CD8-positive, alpha-beta memory T cell (primary cell): ENCODE data around the gene DCLK1. TPM values are rescaled to one million over a fixed set of nuclear protein-coding genes. Genes with fewer than 3 reads are reported as not detected.
"Not testable (repeated sequence)": the region's sequence is repeated elsewhere in the genome, so short reads cannot be mapped to it uniquely, and the experiment has no call there.

ENCODE experiments used
- CTCF ChIA-PET: fragments of 350-600 bp; sonication (Branson Sonifier 250); formaldehyde crosslinking; loops from one replicate; lab custom pipeline; 2021; ENCODE audit warnings: antibody characterized with exemption; lab: Charles Lee
- POLR2A ChIA-PET: fragments of 350-600 bp; sonication (Branson Sonifier 250); formaldehyde crosslinking; loops from one replicate; lab custom pipeline; 2021; ENCODE audit warnings: antibody characterized with exemption; lab: Charles Lee
- DNase-seq, 5 donors: peaks; one replicate each; pipeline versions ENCODE4 v3.0.0 to v3.0.0-alpha.2; 2020 to 2022; ENCODE audit warnings: mixed read lengths in 1 of 5
- H3K27ac ChIP-seq: one replicate; pipeline ENCODE4 v1.7.0; 2013; ENCODE audit warnings: low read depth, mild to moderate bottlenecking, low read length, moderate library complexity
- H3K27me3 ChIP-seq: 2 replicates; pipeline ENCODE4 v1.7.0; 2013; ENCODE audit warnings: low read length, mild to moderate bottlenecking; ENCODE audit not compliant: insufficient read depth, poor library complexity, severe bottlenecking
- H3K36me3 ChIP-seq: 2 replicates; pipeline ENCODE4 v1.7.0; 2013; ENCODE audit warnings: mild to moderate bottlenecking, low read length, moderate library complexity; ENCODE audit not compliant: insufficient read depth
- H3K4me1 ChIP-seq: 2 replicates; pipeline ENCODE4 v1.7.0; 2013; ENCODE audit warnings: mild to moderate bottlenecking, low read length, moderate library complexity; ENCODE audit not compliant: insufficient read depth
- H3K4me3 ChIP-seq: 2 replicates; pipeline ENCODE4 v1.7.0; 2013; ENCODE audit warnings: mild to moderate bottlenecking, low read length
- H3K9me3 ChIP-seq: 2 replicates; pipeline ENCODE4 v1.7.0; 2013; ENCODE audit warnings: mild to moderate bottlenecking, low read length
- H3K27ac Mint-ChIP-seq, 8 donors: one replicate each; pipeline ENCODE4 v1.8.0; 2020 to 2021; ENCODE audit warnings: mixed read lengths in 8 of 8, mild to moderate bottlenecking in 6 of 8, inconsistent platforms in 3 of 8, moderate library complexity in 3 of 8
- H3K27me3 Mint-ChIP-seq, 2 donors: one replicate each; pipeline ENCODE4 v1.8.0; 2020 to 2021; ENCODE audit warnings: mixed read lengths in 2 of 2, mild to moderate bottlenecking in 1 of 2, moderate library complexity in 1 of 2
- H3K36me3 Mint-ChIP-seq, 3 donors: one replicate each; pipeline ENCODE4 v1.8.0; 2020 to 2021; ENCODE audit warnings: mixed read lengths in 3 of 3, inconsistent platforms in 1 of 3, mild to moderate bottlenecking in 1 of 3
- H3K4me1 Mint-ChIP-seq, 3 donors: one replicate each; pipeline ENCODE4 v1.8.0; 2020 to 2021; ENCODE audit warnings: mixed read lengths in 3 of 3, inconsistent platforms in 1 of 3, mild to moderate bottlenecking in 1 of 3
- H3K4me3 Mint-ChIP-seq, 7 donors: one replicate each; pipeline ENCODE4 v1.8.0; 2020 to 2021; ENCODE audit warnings: mixed read lengths in 7 of 7, mild to moderate bottlenecking in 6 of 7, moderate library complexity in 4 of 7, inconsistent platforms in 2 of 7
- H3K9me3 Mint-ChIP-seq, 5 donors: one replicate each; pipeline ENCODE4 v1.8.0; 2020 to 2022; ENCODE audit warnings: mixed read lengths in 5 of 5, mild to moderate bottlenecking in 3 of 5, moderate library complexity in 2 of 5, inconsistent platforms in 1 of 5
- polyA plus RNA-seq: library from polyadenylated mRNA; unstranded; fragments of 300-500 nt; fragmentation: Illumina TruSeq; gene quantifications from one replicate; pipeline ENCODE4 v1.2.3, GENCODE V29; 2021
- total RNA-seq, 2 experiments: library from RNA; stranded (reverse); gene quantifications; one replicate each; pipeline ENCODE4 v1.2.3, GENCODE V29; 2021

Gene DCLK1
- total and polyA plus RNA-seq, 3 experiments from 2014 or later = not detected

DNA sequence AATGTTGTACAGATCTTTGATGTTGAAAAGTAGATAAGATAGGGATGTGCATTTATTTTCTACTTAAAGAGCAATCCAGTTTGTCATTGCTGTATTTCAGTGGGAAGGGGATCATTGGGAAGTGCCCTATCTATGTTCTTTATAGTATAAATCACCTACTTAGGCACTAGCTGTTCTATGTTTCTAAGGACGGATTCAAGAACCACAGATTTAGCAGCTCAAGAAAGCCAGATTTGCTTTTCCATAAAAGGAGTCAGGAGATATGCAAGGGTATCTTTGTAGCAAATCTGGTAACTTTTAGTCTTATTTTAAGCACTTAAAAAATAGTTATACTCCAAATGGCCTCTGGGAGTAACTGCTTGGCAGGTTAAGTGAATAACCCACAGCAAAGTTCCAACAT, 23.7 kb downstream of the DCLK1 start:
- ChIA-PET CTCF (no interaction called here), POLR2A (no interaction called here)
- H3K36me3 ChIP-seq = no peaks in the 10 kb centered on the region
- H3K27me3 Mint-ChIP-seq = no peaks in the 10 kb centered on the region
- no peak for DNase-seq
- H3K9me3 Mint-ChIP-seq = peaks cover 1 to 7% (median 6%) of the 10 kb centered on the region in 5 donors
- H3K27me3 ChIP-seq = no peaks in the 10 kb centered on the region
- H3K36me3 Mint-ChIP-seq = no peaks in the 10 kb centered on the region
- H3K4me1 ChIP-seq = no peaks in the 10 kb centered on the region
- H3K4me3 ChIP-seq = no peak overlapping the region
- H3K9me3 ChIP-seq = no peaks in the 10 kb centered on the region
- H3K27ac Mint-ChIP-seq = no peak overlapping the region
- H3K4me3 Mint-ChIP-seq = no peak overlapping the region
- H3K4me1 Mint-ChIP-seq = no peaks in the 10 kb centered on the region
- no peak overlapping the region for H3K27ac ChIP-seq

DNA sequence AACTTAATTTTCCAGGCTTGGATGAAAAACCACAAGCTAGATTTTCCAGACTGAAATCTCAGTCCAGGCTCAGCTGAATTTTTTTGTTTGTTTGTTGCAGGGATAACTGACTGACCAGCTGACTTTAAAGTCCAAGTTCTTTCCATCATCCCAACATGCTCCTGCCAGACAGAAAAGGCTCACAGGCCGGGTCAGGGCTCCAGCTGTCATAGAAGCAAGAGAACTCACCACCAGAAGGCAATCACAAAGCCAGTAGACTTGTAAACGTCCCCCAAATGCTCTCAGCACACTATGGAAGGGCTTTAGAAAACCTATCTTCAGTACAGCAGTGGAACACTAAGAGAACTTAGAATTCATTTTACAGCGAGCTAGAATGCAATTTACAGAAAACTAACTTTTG, 25.5 kb downstream of the DCLK1 start:
- Mint-ChIP-seq H3K4me1 (no peaks in the 10 kb centered on the region), H3K27ac (no peak overlapping the region), H3K36me3 (no peaks in the 10 kb centered on the region), H3K27me3 (no peaks in the 10 kb centered on the region), H3K9me3 (peaks cover 1 to 7% (median 4%) of the 10 kb centered on the region in 5 donors), H3K4me3 (no peak overlapping the region)
- no peaks in the 10 kb centered on the region for H3K4me1 ChIP-seq
- no peaks in the 10 kb centered on the region for H3K36me3 ChIP-seq
- no peak overlapping the region for H3K4me3 ChIP-seq
- no peaks in the 10 kb centered on the region for H3K27me3 ChIP-seq
- H3K9me3 ChIP-seq = no peaks in the 10 kb centered on the region
- no peak overlapping the region for H3K27ac ChIP-seq
- DNase-seq = no peak
- POLR2A ChIA-PET = no interaction called here
- CTCF ChIA-PET = no interaction called here

DNA sequence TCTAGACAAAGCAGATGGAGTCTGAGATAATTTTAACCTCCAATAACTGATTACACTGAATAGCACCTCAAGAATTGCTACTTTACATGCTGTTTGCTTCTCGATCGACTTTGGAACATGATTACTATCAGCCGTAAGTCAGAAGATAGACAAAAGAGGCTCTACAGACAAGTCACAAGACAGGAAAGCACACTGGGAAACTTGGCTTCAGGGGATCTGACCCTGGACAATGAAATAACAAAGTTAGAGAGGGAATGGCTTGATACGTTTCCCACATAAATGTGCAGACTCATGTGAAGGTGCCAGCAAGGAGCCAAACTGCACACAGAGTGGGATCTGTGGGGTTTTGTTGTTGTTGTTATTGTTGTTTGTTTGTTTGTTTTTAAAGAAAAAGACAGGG, 28.5 kb downstream of the DCLK1 start:
- no peak overlapping the region for H3K4me3 ChIP-seq
- no peaks in the 10 kb centered on the region for H3K9me3 ChIP-seq
- H3K27ac ChIP-seq = no peak overlapping the region
- Mint-ChIP-seq H3K27me3 (no peaks in the 10 kb centered on the region), H3K36me3 (no peaks in the 10 kb centered on the region), H3K9me3 (peaks cover 0 to 10% (median 4%) of the 10 kb centered on the region in 5 donors), H3K4me1 (no peaks in the 10 kb centered on the region), H3K4me3 (no peak overlapping the region), H3K27ac (no peak overlapping the region)
- no peaks in the 10 kb centered on the region for H3K4me1 ChIP-seq
- no peaks in the 10 kb centered on the region for H3K27me3 ChIP-seq
- no peak for DNase-seq
- CTCF ChIA-PET = no interaction called here
- POLR2A ChIA-PET = no interaction called here
- H3K36me3 ChIP-seq = no peaks in the 10 kb centered on the region

DNA sequence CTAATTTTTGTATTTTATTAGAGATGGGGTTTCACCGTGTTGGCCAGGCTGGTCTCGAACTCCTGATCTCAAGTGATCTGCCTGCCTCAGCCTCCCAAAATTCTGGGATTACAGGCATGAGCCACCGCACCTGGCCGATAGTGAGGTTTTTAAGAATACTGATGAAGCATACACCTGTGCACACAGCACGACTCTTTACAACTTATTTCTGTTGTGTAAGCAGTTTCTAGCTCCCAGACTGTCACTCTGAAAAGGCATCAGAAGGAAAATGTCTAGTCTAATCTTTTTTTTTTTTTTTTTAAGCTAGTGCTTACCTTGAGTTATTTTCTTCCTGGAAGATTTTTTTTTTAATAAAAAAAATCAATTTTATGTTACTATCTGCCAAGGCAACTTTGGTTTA, 29.3 kb downstream of the DCLK1 start:
- H3K27me3 Mint-ChIP-seq, H3K4me1 Mint-ChIP-seq, CTCF ChIA-PET, H3K4me3 ChIP-seq, H3K27me3 ChIP-seq, H3K27ac ChIP-seq, H3K4me1 ChIP-seq, H3K4me3 Mint-ChIP-seq, H3K36me3 Mint-ChIP-seq, H3K9me3 ChIP-seq, H3K27ac Mint-ChIP-seq, POLR2A ChIA-PET, DNase-seq, H3K36me3 ChIP-seq: not testable (repeated sequence)
- peaks cover 0 to 10% (median 2%) of the 10 kb centered on the region in 5 donors for H3K9me3 Mint-ChIP-seq

DNA sequence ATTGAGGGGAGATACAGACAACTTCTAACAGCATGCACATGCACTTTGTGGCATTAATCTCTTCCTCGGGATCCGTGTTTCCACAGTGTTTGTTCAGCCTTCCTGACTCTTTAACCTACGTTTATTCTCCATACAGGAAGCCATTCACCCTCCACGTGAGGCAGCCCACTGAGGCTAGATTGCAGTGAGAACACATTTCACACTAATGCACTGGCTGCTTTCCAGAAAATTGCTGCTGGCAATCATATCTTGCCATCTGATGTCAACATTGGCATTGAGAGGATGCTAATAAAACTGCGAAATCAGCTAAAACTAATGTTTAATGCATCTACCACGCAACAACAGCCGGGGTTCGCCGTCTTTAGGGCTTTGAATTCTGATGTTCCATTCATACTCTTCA, 30.0 kb downstream of the DCLK1 start:
- no peak overlapping the region for H3K4me3 ChIP-seq
- no peaks in the 10 kb centered on the region for H3K4me1 ChIP-seq
- ChIA-PET CTCF (no interaction called here), POLR2A (no interaction called here)
- no peaks in the 10 kb centered on the region for H3K36me3 ChIP-seq
- H3K27ac ChIP-seq = no peak overlapping the region
- H3K4me3 Mint-ChIP-seq = no peak overlapping the region
- H3K27me3 Mint-ChIP-seq = no peaks in the 10 kb centered on the region
- no peaks in the 10 kb centered on the region for H3K4me1 Mint-ChIP-seq
- H3K27me3 ChIP-seq = no peaks in the 10 kb centered on the region
- peaks cover 0 to 10% (median 2%) of the 10 kb centered on the region in 5 donors for H3K9me3 Mint-ChIP-seq
- H3K9me3 ChIP-seq = no peaks in the 10 kb centered on the region
- DNase-seq = no peak
- no peak overlapping the region for H3K27ac Mint-ChIP-seq
- H3K36me3 Mint-ChIP-seq = no peaks in the 10 kb centered on the region

DNA sequence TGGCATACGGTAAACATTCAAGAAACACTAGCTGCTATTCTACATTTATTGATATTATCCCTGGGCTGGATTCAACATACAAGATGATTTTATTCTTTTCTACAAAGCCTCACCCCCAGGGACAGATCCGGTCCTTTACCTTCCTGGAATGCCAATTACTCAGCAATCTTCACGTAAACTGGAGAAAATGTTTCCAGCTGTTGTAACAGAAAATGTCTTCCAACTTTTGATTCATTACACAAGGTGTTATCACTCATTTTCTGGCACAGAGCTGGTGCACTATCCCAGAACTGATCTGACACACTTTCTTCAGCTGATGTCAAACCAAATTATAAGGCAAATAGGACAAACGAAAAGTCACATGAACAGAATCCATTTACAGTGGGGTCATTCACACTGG, 33.1 kb downstream of the DCLK1 start:
- ChIA-PET POLR2A (no interaction called here), CTCF (no interaction called here)
- Histone ChIP-seq H3K27me3 (no peaks in the 10 kb centered on the region), H3K27ac (no peak overlapping the region), H3K36me3 (no peaks in the 10 kb centered on the region), H3K9me3 (no peaks in the 10 kb centered on the region), H3K4me1 (no peaks in the 10 kb centered on the region), H3K4me3 (no peak overlapping the region)
- peaks cover 0 to 4% (median 2%) of the 10 kb centered on the region in 5 donors for H3K9me3 Mint-ChIP-seq
- H3K4me3 Mint-ChIP-seq = no peak overlapping the region
- H3K4me1 Mint-ChIP-seq = no peaks in the 10 kb centered on the region
- H3K27me3 Mint-ChIP-seq = no peaks in the 10 kb centered on the region
- H3K27ac Mint-ChIP-seq = no peak overlapping the region
- H3K36me3 Mint-ChIP-seq = no peaks in the 10 kb centered on the region
- DNase-seq = no peak

DNA sequence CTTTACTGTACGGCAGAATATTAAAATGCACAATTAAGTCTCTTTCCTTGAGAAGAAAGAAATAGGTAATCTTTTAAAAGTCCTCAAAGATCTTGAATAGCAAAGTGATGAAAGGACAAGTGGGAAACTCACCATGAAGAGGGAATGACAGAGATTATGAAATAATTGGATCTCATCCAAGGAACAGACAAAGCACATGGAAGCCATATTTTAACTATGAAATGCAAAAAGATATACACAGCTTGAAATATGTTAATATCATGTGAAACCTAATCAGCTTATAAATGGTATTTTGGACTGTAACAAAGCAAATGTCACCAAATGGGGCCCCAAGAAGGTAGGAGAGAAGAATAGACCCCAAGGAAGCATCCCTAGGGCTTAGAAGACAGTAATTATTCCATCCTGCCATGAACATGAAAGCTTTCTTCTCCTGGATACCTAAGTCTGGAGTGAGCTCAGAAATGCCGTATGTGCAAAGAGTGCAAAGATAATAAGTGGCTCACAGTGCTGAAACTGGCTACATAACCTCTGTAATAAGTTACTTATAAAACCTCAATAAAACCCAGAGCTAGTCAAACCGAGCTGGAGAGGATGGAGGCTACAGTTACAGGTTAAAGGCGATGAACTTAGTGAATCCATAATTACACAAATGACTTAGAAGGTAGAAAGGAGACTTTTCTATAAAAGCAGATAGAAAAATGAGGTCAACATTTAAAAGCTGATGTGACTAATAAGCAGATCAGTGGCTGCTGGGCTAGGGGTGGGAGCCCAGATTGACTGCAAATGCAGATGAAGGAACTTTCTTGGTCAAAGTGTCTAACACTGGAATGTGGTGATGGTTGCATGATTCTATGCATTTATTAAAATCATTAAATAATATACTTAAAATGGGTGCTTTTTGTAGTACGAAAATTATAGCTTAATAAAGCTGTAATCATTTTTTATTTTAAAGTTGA, 34.4 kb downstream of the DCLK1 start:
- no peak for DNase-seq
- POLR2A ChIA-PET = interaction anchor here (0.6 kb wide), 1 partner anchor 57 kb away, joined by 3 read pairs; no protein-coding TSS in a partner anchor
- Mint-ChIP-seq H3K4me3 (no peak overlapping the region), H3K27me3 (no peaks in the 10 kb centered on the region), H3K27ac (no peak overlapping the region), H3K4me1 (no peaks in the 10 kb centered on the region), H3K36me3 (no peaks in the 10 kb centered on the region), H3K9me3 (peaks cover 0 to 8% (median under 1%) of the 10 kb centered on the region in 5 donors)
- Histone ChIP-seq H3K27ac (no peak overlapping the region), H3K4me3 (no peak overlapping the region), H3K4me1 (no peaks in the 10 kb centered on the region), H3K9me3 (no peaks in the 10 kb centered on the region), H3K36me3 (no peaks in the 10 kb centered on the region), H3K27me3 (no peaks in the 10 kb centered on the region)
- CTCF ChIA-PET = interaction anchor here (1.1 kb wide), 1 partner anchor 11 kb away, joined by 3 read pairs; no protein-coding TSS in a partner anchor

DNA sequence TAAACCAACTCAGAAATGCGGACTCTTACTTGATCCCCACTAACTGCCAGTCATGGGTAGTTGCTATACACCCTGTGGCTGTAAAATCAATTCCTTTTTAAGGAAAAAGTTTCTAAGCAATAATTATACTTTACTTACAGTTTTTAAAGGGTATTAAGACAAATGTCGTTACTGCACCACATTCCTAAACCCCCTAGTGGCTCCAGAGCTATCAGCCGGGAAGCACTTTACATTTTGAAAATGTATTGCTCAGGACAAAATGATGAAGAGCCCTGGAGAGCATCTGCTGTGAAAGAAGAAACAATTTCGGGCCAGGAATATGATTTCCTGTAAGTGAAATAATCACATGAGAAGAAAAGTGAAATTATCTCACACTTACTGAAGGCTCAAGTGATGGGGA, 36.7 kb downstream of the DCLK1 start:
- Mint-ChIP-seq H3K27ac (no peak overlapping the region), H3K4me3 (no peak overlapping the region), H3K4me1 (no peaks in the 10 kb centered on the region), H3K9me3 (peaks cover 2 to 8% (median 4%) of the 10 kb centered on the region in 5 donors), H3K36me3 (no peaks in the 10 kb centered on the region), H3K27me3 (no peaks in the 10 kb centered on the region)
- no peak for DNase-seq
- no peak overlapping the region for H3K27ac ChIP-seq
- ChIA-PET CTCF (no interaction called here), POLR2A (no interaction called here)
- H3K27me3 ChIP-seq = no peaks in the 10 kb centered on the region
- no peaks in the 10 kb centered on the region for H3K9me3 ChIP-seq
- no peak overlapping the region for H3K4me3 ChIP-seq
- H3K4me1 ChIP-seq = no peaks in the 10 kb centered on the region
- no peaks in the 10 kb centered on the region for H3K36me3 ChIP-seq
